PC-3 (cell line): Measurements from ENCODE around the gene IL9.

Experiments
- CTCF ChIP-seq: fragments of 300-600 bp; sonication (generic); conservative IDR thresholded peaks from 2 replicates; pipeline ENCODE4 v1.5.1; 2017; ENCODE audit warnings: antibody characterized with exemption, low read depth, mild to moderate bottlenecking, low read length
- EZH2 ChIP-seq: fragments of 300-600 bp; sonication (generic); IDR thresholded peaks from one replicate; pipeline ENCODE4 v1.6.1; 2017; ENCODE audit warnings: antibody characterized with exemption, mild to moderate bottlenecking, low read length; ENCODE audit not compliant: unreplicated experiment
- EZH2phosphoT487 ChIP-seq: fragments of 300-600 bp; sonication (generic); IDR thresholded peaks from 2 replicates; pipeline ENCODE4 v1.6.1; 2018; ENCODE audit warnings: mild to moderate bottlenecking, antibody characterized with exemption, low read length, borderline replicate concordance

- TF ChIP-seq CTCF (no peak), EZH2 (no peak), EZH2phosphoT487 (no peak)
These were observed 9.5 kb downstream of the IL9 start for GRCh38 chr5:135886136-135886535.
